GM21576 (cell line): ENCODE measurements around the gene MADCAM1.

ENCODE experiments used
- ATAC-seq: cut with Tn5 transposase; IDR thresholded peaks from one replicate; pipeline ENCODE4 v1.9.1; 2021; ENCODE audit warnings: mild to moderate bottlenecking, moderate library complexity; ENCODE audit not compliant: unreplicated experiment

MADCAM1 gene

DNA sequence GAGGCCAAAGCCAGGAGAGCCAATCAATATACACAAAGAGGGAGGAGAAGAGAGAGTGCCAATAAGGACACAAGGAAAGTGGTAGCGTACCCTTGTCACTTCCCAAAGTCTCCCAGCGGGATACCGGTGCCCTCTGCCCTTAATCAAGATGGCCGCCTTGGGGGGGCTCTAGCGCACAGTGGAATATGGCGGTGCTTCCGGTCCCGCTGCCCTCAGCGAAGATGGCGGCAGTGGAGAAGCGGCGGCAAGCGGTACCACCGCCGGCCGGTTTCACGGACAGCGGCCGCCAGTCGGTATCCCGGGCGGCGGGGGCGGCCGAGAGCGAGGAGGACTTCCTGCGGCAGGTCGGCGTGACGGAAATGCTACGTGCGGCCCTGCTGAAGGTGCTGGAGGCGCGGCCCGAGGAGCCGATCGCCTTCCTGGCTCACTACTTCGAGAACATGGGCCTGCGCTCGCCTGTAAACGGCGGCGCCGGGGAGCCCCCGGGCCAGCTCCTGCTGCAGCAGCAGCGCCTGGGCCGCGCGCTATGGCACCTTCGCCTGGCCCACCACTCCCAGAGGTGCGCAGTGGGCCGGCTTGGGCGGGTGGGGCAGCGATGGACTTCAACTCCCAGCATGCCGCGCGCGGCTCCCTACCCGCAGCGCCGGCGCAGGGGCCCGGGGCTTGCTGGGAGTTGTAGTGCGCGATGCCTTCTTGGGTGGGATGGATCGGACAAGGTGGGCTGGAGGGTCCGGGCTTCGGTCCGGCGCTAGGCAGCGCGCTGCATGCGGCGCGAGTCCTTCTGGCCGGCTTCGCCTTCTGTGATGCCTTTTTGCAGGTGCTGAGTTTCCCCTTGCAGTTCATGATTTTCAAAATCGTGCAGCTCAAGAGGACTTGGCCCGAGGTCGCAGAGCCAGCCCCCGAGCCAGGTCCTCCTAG, 11.3 kb downstream of the MADCAM1 start, which contains the start of gene TPGS1:
TSS of gene TPGS1 (plus strand) at position 212 of the 918 bp plus-strand sequence. CDS start at position 222, 10 bp downstream.
- peak; percentile 55 for ATAC-seq

- no peak for ATAC-seq
These were observed 12.2 kb downstream of the MADCAM1 start for GRCh38 chr19:508204-509150.

- no peak for ATAC-seq
These were observed 14.4 kb downstream of the MADCAM1 start for GRCh38 chr19:510606-511100.

GRCh38 chr19:511101-511851, 15.0 kb downstream of the MADCAM1 start:
- ATAC-seq = no peak

DNA sequence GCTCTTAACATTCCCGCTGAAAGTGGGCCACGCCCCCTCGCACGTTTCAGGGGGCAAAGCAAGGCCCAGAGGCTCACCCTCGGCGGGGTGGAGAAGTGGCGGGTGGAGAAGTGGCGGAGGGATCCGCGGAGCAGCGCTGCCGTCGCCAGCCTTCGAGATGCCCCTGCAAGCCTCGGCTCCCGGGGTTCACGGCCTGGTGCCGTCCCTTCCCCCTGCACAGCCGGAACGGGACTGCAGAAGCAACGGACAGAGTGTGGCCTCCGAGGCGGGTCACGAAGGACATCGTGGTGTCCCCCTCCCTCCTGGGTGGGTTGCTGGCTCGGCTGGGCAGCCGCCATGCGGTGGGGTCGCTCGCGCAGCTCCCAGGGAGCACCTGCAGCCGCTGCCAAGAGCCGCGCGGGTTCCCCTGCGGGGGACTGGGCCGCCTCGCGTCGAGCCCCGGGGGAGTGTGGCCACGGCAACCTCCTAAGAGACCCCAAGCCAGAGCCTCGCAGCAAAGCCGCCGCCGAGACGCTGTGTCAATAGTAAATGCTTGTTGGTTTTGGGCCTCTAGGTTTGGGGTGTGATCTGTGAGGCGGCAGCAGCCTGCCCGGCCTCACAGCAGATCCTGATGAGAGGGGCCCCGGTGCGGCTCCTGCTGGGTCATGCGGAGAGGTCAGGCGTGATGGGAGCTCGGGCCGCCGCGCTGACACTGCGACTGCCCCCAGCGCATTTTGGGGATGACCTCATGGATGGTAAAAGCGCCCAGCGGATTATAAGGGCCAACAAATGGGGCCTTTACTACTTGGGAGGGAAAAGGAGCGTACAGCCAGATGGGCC, 16.5 kb downstream of the MADCAM1 start:
- no peak for ATAC-seq

DNA sequence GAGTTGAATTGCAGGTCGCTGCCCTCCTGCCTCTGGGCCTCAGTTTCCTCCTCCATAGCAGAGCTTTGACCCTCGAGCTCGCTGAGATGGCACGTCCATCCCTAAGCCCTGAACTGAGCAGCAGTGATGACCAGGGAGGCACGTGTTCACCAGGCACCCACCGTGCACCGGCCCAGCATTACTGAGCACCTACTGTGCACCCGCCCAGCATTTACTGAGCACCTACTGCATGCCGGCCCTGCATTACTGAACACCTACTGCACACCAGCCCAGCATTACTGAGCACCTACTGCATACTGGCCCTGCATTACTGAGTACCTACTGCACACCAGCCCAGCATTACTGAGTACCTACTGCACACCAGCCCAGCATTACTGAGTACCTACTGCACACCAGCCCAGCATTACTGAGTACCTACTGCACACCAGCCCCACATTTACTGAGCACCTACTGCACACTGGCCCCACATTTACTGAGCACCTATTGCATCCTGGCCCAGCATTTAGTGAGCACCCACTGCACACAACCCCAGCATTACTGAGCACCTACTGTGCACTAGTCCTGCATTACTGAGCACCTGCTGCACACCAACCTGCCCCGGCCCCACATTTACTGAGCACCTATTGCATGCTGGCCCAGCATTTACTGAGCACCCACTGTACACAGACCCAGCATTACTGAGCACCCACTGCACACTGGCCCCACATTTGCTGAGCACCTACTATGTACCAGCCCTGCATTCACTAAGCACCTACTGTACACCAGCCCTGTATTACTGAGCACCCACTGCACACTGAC, 17.3 kb downstream of the MADCAM1 start:
- no peak for ATAC-seq

DNA sequence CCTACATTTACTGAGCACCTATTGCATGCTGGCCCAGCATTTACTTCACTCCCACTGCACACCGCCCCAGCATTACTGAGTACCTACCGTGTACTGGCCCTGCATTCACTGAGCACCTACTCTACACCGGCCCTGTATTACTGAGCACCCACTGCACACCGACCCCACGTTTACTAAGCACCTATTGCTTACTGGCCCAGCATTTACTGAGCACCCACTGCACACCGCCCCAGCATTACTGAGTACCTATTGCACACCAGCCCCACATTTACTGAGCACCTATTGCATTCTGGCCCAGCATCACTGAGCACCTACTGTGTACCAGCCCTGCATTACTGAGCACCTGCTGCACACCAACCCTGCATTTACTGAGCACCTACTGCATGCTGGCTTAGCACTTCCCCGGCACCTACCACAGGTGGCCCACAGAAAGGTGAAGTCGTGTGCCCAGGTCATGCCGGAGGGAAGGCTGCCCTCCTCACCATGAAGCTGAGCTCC, 17.9 kb downstream of the MADCAM1 start:
- ATAC-seq = no peak

GRCh38 chr19:517721-518597, 21.7 kb downstream of the MADCAM1 start:
- no peak for ATAC-seq

DNA sequence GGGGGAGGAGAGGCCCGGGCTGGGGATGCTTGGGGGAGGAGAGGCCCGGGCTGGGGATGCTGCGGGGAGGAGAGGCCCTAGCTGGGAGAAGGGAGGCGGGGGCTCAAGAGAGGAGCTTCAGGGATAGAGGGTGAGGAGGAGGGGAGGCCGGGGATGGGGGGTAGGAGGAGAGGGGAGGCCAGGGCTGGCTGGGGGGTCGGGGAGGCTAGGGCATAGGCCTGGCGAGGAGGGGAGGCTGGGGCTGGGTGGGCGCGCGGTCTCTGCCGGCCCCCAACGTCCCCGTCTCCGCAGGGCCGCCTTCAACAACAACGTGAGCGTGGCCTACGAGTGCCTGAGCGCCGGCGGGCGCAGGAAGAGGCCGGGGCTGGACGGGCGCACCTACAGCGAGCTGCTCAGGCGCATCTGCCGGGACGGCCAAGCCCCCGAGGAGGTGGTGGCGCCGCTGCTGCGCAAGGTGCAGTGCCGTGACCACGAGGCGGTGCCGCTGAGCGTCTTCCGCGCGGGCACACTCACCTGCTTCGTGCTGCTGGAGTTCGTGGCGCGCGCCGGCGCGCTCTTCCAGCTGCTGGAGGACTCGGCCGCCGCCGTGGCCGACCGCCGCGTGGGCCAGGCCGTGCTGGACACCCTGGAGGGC, 22.4 kb downstream of the MADCAM1 start:
- no peak for ATAC-seq

DNA sequence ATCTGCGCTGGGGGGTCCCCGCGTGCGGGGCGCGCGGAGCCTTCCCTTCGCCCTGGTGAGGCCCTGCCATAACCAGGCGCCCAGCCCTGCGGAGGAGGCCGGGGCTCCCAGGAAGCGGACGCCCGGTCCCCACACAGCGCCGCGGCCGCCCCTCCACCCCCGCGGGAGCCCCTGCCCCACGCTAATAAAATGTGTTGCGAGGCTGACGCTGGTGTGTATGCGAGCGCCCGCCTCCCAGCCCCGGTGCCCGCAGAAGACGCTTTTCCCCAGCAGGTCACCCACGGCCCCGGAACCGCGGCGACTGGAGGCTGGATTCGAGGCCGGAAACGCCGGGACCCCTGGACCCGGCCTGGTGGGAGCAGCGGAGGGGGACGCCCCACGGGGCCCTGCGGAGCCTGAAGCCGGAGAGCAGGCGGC, 23.2 kb downstream of the MADCAM1 start:
- ATAC-seq = no peak

- no peak for ATAC-seq
These were observed 26.4 kb downstream of the MADCAM1 start for GRCh38 chr19:522726-523125.

- no peak for ATAC-seq
These were observed 27.9 kb downstream of the MADCAM1 start for GRCh38 chr19:524062-524674.

- ATAC-seq = no peak
These were observed 28.7 kb downstream of the MADCAM1 start for GRCh38 chr19:525029-525428.

GRCh38 chr19:525857-526419, 29.7 kb downstream of the MADCAM1 start:
- no peak for ATAC-seq

GRCh38 chr19:530134-531008, 34.1 kb downstream of the MADCAM1 start:
- no peak for ATAC-seq
